ENCODE results near the gene NCCRP1.

NCCRP1 gene

DNA sequence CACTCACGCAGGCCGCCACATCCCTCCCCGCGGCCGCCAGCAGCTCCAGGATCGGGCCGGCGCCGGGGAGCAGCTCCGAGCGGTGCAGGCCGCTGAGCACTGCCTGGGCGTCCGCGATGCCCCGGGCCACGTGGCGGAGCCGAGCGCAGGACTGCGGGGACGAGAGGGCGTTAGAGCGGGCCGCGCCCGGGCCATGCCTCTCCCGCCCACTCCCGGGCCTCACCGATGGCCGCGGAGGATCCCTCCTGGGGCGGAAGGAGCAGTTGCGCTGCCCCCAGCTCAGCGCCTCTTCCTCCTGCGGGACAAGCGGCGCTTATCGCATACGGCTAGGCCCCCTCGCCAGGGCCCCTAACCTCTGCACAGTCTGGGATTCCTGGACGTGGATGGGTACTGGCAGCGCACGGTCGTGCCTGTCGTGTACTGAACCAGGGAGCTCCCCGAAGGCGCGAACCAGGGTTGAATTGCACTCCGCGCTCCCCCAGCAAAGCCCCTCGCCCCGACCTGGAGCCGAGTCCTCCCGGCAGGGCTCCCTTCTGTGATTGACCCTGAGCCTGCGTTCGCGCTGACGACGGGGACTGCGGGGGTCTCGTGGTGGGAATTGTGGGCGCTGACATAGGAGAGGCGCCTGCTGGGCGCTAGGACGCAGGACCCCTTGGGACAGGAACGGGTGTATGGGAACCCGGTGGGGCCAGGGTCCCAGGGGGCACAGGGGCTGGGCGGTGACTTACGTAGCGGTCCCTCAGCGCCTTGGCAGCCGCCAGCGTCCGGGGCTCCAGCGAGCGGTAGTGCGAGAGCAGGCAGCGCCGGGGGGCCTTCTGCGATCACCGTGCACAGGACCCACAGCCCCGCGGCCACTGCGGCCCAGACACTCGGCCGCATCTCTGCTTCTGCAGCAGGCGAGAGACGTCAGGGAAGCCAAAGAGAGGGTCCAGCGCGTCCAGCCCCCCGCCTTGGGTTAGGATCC is 51.2 kb downstream of the NCCRP1 start:
- DNase-seq = no peak

- no peak for DNase-seq
Observed at GRCh38 chr19:39248806-39249205, 52.0 kb downstream of the NCCRP1 start, which contains the start of gene IFNL4. Gene IFNL4, minus strand, starts transcription at chr19:39248856.

DNA sequence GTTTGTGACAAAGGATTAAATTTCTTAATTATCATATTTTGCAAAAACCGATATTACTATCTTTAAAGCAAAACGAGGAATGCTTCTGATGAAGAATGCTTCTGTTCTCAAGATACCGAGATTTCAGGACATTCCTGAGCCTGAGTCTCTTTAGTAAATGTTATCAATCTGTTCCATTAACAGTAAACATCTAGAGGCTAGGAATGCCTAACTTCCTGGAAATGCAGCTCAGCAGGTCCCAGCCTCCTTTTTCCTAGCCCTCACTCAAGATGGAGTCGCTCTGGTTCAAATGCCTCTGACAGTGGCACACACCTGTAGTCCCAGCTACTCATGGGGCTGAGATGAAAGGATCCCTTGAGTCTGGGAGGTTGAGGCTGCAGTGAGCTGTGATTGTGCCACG is 54.3 kb downstream of the NCCRP1 start:
- no peak for DNase-seq
